H1 (cell line): ENCODE data around the gene PSKH1.

ENCODE experiments used
- CTCF ChIP-seq, 3 experiments: IDR thresholded peaks; 1 replicate in 2 of 3; 2 replicates in 1 of 3; pipeline versions ENCODE4 v1.5.1 to v1.6.1; 2011; ENCODE audit warnings: low read length in 3 of 3, mild to moderate bottlenecking in 3 of 3, inconsistent platforms in 2 of 3, low read depth in 1 of 3, moderate library complexity in 1 of 3; ENCODE audit not compliant: insufficient read depth in 1 of 3; ENCODE audit errors: control extremely low read depth in 1 of 3
- EP300 ChIP-seq, 2 experiments: IDR thresholded peaks; 1 replicate in 1 of 2; 2 replicates in 1 of 2; pipeline ENCODE4 v1.6.1; 2011 to 2012; ENCODE audit warnings: low read depth in 2 of 2, low read length in 2 of 2, mild to moderate bottlenecking in 2 of 2, borderline replicate concordance in 1 of 2, inconsistent platforms in 1 of 2, moderate library complexity in 1 of 2
- EZH2 ChIP-seq: fragments of 200-600 bp; sonication (generic); IDR thresholded peaks from 2 replicates; pipeline ENCODE4 v1.7.1; 2012; ENCODE audit warnings: low read depth, mild to moderate bottlenecking, moderate library complexity, low read length, inconsistent platforms; ENCODE audit not compliant: severe bottlenecking
- HDAC6 ChIP-seq: IDR thresholded peaks from one replicate; pipeline ENCODE4 v1.7.1; 2012; ENCODE audit warnings: low read depth, mild to moderate bottlenecking, inconsistent platforms, low read length, moderate library complexity
- PHF8 ChIP-seq: fragments of 200-600 bp; sonication (generic); conservative IDR thresholded peaks from 2 replicates; pipeline ENCODE4 v1.7.1; 2012; ENCODE audit warnings: low read depth, mild to moderate bottlenecking, inconsistent platforms, low read length, moderate library complexity
- POLR2A ChIP-seq, 2 experiments: IDR thresholded peaks; 1 replicate in 1 of 2; 2 replicates in 1 of 2; pipeline ENCODE4 v1.6.1; 2011; ENCODE audit warnings: low read depth in 2 of 2, low read length in 2 of 2, mild to moderate bottlenecking in 2 of 2; ENCODE audit errors: control extremely low read depth in 1 of 2
- RFX5 ChIP-seq: IDR thresholded peaks from 2 replicates; pipeline ENCODE4 v1.6.1; 2011; ENCODE audit warnings: low read depth, low read length, improper control_type of control experiment, borderline replicate concordance
- RNF2 ChIP-seq: fragments of 200-900, 300-1000 bp; sonication (generic); IDR thresholded peaks from 2 replicates; pipeline ENCODE4 v1.7.1; 2016; ENCODE audit warnings: borderline replicate concordance, low read depth, mild to moderate bottlenecking, antibody characterized with exemption, low read length; ENCODE audit not compliant: poor library complexity, severe bottlenecking; ENCODE audit errors: missing control alignments
- SIN3A ChIP-seq, 2 experiments: IDR thresholded peaks in 1 of 2; conservative IDR thresholded peaks in 1 of 2; 2 replicates each; pipeline ENCODE4 v1.6.1; 2011 to 2012; ENCODE audit warnings: low read length in 2 of 2, improper control_type of control experiment in 1 of 2, low read depth in 1 of 2, mild to moderate bottlenecking in 1 of 2
- SP1 ChIP-seq: IDR thresholded peaks from 2 replicates; pipeline ENCODE4 v1.6.1; 2011; ENCODE audit warnings: low read depth, low read length
- SP2 ChIP-seq: IDR thresholded peaks from 2 replicates; pipeline ENCODE4 v1.6.1; 2012; ENCODE audit warnings: mild to moderate bottlenecking, low read length, inconsistent platforms
- SUZ12 ChIP-seq: fragments of 200-600 bp; sonication (generic); IDR thresholded peaks from 2 replicates; pipeline ENCODE4 v1.6.1; 2012; ENCODE audit warnings: mild to moderate bottlenecking, inconsistent platforms, low read length, moderate library complexity, mixed read lengths
- TEAD4 ChIP-seq: IDR thresholded peaks from 2 replicates; pipeline ENCODE4 v1.6.1; 2012; ENCODE audit warnings: low read depth, low read length, inconsistent platforms, mixed read lengths
- ZNF274 ChIP-seq: IDR thresholded peaks from 2 replicates; pipeline ENCODE4 v1.7.0; 2012; ENCODE audit warnings: low read length, borderline replicate concordance; ENCODE audit errors: extremely low read depth

GRCh38 chr16:67882374-67883145 lies 10.5 kb upstream of the PSKH1 start:
- TF ChIP-seq POLR2A (IDR thresholded peaks at IDR 0.05; ENCODE audit: control extremely low read depth in 1 of 2, low read depth in 2 of 2, low read length in 2 of 2) (no peak), CTCF (IDR thresholded peaks at IDR 0.05; ENCODE audit: control extremely low read depth in 1 of 3, insufficient read depth in 1 of 3, low read depth in 1 of 3, low read length in 3 of 3) (no peak), PHF8 (no peak), ZNF274 (no peak), SIN3A (conservative IDR thresholded peaks at IDR 0.05 in 1 of 2, IDR thresholded peaks at IDR 0.05 in 1 of 2; ENCODE audit: low read depth in 1 of 2, low read length in 2 of 2) (no peak), SUZ12 (no peak), SP1 (no peak), RFX5 (no peak), EP300 (IDR thresholded peaks at IDR 0.05; ENCODE audit: borderline replicate concordance in 1 of 2, low read depth in 2 of 2, low read length in 2 of 2) (no peak), TEAD4 (no peak), HDAC6 (no peak), RNF2 (no peak), EZH2 (no peak), SP2 (no peak)
